Stomach smooth muscle (tissue), 2 donors: ENCODE data around the gene WDR74.
A peak's percentile ranks its signal among the peaks of the same experiment; 100 is the strongest.
"Not testable (repeated sequence)": the region's sequence is repeated elsewhere in the genome, so short reads cannot be mapped to it uniquely, and the experiment has no call there.

Source experiments
- H3K27ac ChIP-seq: one replicate; pipeline ENCODE4 v1.7.0; 2013; ENCODE audit warnings: mild to moderate bottlenecking, low read length, inconsistent platforms
- H3K27me3 ChIP-seq, 2 donors: one replicate each; pipeline ENCODE4 v1.7.0; 2013; ENCODE audit warnings: low read length in 2 of 2; ENCODE audit not compliant: insufficient read depth in 2 of 2, control insufficient read depth in 1 of 2
- H3K36me3 ChIP-seq, 2 donors: one replicate each; pipeline ENCODE4 v1.7.0; 2013; ENCODE audit warnings: low read length in 2 of 2; ENCODE audit not compliant: control insufficient read depth in 2 of 2, insufficient read depth in 2 of 2
- H3K4me1 ChIP-seq: one replicate; pipeline ENCODE4 v1.7.0; 2013; ENCODE audit warnings: low read length; ENCODE audit not compliant: control insufficient read depth, insufficient read depth
- H3K4me3 ChIP-seq, 2 donors: one replicate each; pipeline ENCODE4 v1.7.0; 2013; ENCODE audit warnings: low read length in 2 of 2
- H3K9ac ChIP-seq, 2 donors: one replicate each; pipeline ENCODE4 v1.7.0; 2013; ENCODE audit warnings: low read length in 2 of 2, mild to moderate bottlenecking in 1 of 2
- H3K9me3 ChIP-seq, 2 donors: one replicate each; pipeline ENCODE4 v1.7.0; 2013; ENCODE audit warnings: low read length in 2 of 2; ENCODE audit not compliant: control insufficient read depth in 2 of 2
- donor health status: healthy.
- donor health status: Pancreatic carcinoma.

WDR74 gene

GRCh38 chr11:62880231-62880802 lies 40.9 kb upstream of the WDR74 start:
- Histone ChIP-seq H3K36me3 (peaks cover 25% of the 10 kb centered on the region in 2 donors), H3K9ac (peak overlapping the region; percentile 99 to 100), H3K4me1 (peaks cover 35% of the 10 kb centered on the region), H3K27me3 (no peaks in the 10 kb centered on the region), H3K4me3 (peak overlapping the region; percentile 98 to 100), H3K27ac (peak overlapping the region; percentile 98), H3K9me3 (no peaks in the 10 kb centered on the region)

GRCh38 chr11:62879235-62879978 lies 40.0 kb upstream of the WDR74 start:
- peak overlapping the region; percentile 98 to 100 for H3K4me3 ChIP-seq
- H3K4me1 ChIP-seq = peaks cover 32% of the 10 kb centered on the region
- H3K9ac ChIP-seq = peak overlapping the region; percentile 99 to 100
- H3K36me3 ChIP-seq = peaks cover 18% of the 10 kb centered on the region in 2 donors
- peak overlapping the region; percentile 98 for H3K27ac ChIP-seq
- H3K9me3 ChIP-seq = no peaks in the 10 kb centered on the region
- no peaks in the 10 kb centered on the region for H3K27me3 ChIP-seq

GRCh38 chr11:62876712-62877111 lies 37.3 kb upstream of the WDR74 start:
- H3K4me3 ChIP-seq = no peak overlapping the region
- no peaks in the 10 kb centered on the region for H3K36me3 ChIP-seq
- no peak overlapping the region for H3K27ac ChIP-seq
- H3K27me3 ChIP-seq = no peaks in the 10 kb centered on the region
- no peaks in the 10 kb centered on the region for H3K9me3 ChIP-seq
- H3K4me1 ChIP-seq = peaks cover 14% of the 10 kb centered on the region
- H3K9ac ChIP-seq = no peak overlapping the region

DNA sequence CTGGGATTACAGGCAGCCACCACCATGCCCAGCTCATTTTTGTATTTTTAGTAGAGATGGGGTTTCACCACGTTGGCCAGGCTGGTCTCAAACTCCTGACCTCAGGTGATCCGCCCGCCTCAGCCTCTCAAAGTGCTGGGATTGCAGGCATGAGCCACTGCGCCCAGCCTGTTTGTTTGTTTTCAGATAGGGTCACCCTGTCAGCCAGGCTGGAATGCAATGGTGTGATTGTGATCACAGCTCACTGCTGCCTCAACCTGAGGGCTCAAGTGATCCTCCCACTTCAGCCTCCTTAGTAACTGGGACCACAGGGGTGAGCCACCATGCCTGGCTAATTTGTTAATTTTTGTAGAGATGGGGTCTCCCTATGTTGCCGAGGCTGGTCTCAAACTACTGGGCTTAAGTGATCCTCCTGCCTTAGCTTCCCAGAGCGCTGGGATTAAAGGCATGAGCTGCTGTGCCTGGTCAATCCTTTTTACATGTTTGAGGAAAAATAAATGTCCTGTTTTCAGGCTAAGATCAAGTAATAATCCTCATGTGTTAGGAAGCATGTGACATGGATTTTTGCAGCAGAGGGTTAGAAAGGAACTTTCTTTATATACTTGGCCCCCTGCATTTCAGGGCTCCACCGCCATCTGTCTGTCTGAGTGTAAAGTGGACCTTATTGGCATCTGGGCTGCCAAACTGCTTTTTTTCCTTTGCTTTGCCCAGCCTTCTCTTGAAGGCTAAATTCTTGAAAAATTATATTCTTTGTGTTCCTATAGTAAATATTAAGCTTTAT lies 36.5 kb upstream of the WDR74 start:
- no peaks in the 10 kb centered on the region for H3K9me3 ChIP-seq
- H3K36me3 ChIP-seq = no peaks in the 10 kb centered on the region
- H3K4me1 ChIP-seq = peaks cover 14% of the 10 kb centered on the region
- no peak overlapping the region for H3K9ac ChIP-seq
- no peak overlapping the region for H3K4me3 ChIP-seq
- no peaks in the 10 kb centered on the region for H3K27me3 ChIP-seq
- H3K27ac ChIP-seq = no peak overlapping the region

DNA sequence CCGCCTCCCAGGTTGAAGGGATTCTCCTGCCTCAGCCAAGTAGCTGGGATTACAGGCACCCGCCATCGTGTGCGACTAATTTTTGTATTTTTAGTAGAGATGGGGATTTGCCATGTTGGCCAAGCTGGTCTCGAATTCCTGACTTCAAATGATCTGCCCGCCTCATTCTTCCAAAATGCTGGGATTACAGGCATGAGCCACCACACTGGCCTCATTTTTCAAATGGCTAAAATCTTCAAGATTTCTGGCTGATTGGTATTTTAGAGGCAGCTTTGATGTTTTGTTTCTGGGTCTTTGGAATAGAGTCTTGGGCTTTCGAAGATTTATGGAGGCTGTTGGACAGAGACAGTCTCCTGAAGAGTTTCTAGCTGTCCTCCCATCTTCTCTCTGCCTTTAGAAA lies 35.5 kb upstream of the WDR74 start:
- Histone ChIP-seq H3K9me3 (no peaks in the 10 kb centered on the region), H3K27me3 (no peaks in the 10 kb centered on the region), H3K4me3 (no peak overlapping the region), H3K4me1 (peaks cover 6% of the 10 kb centered on the region), H3K9ac (no peak overlapping the region), H3K36me3 (no peaks in the 10 kb centered on the region), H3K27ac (no peak overlapping the region)

- no peak overlapping the region for H3K27ac ChIP-seq
- H3K36me3 ChIP-seq = no peaks in the 10 kb centered on the region
- H3K9ac ChIP-seq = no peak overlapping the region
- no peaks in the 10 kb centered on the region for H3K9me3 ChIP-seq
- H3K4me1 ChIP-seq = no peaks in the 10 kb centered on the region
- H3K27me3 ChIP-seq = no peaks in the 10 kb centered on the region
- H3K4me3 ChIP-seq = no peak overlapping the region
Measured at GRCh38 chr11:62865635-62866034, 26.2 kb upstream of the WDR74 start.

DNA sequence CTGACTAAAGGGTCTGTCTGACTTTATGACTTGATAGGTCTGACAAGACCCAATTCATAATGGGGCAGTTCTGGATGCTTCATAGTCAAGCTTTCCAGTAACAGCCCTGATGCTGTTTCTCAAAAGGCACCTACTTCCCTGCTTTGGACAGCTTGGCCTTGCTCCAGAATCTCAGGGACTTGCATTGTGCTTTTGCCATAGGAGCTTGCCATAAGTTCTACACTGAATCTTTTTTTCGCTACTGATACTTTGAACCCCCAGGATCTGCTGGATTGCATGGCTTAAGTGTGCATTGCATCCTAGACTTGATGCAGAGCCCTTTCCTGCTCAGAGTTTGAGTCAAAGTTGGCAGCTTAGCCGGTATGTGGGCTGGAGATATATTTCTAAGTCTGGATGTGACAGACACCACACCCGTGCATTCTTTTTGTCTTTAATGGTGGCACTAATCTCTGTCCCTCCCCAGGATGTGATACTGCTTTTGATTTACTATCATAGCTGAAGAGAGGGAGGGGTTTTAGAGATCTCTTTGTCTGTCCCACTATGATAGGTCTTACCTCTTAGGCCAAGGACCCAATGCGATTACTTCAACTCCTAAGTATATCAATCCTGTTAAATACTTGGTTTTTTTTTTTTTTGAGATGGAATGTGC lies 24.4 kb upstream of the WDR74 start:
- H3K4me3 ChIP-seq = no peak overlapping the region
- H3K9ac ChIP-seq = no peak overlapping the region
- H3K27me3 ChIP-seq = no peaks in the 10 kb centered on the region
- H3K36me3 ChIP-seq = no peaks in the 10 kb centered on the region
- no peaks in the 10 kb centered on the region for H3K9me3 ChIP-seq
- H3K4me1 ChIP-seq = no peaks in the 10 kb centered on the region
- no peak overlapping the region for H3K27ac ChIP-seq

GRCh38 chr11:62861564-62862192 lies 22.3 kb upstream of the WDR74 start:
- not testable (repeated sequence) for H3K9me3 ChIP-seq, H3K27me3 ChIP-seq, H3K27ac ChIP-seq, H3K36me3 ChIP-seq, H3K9ac ChIP-seq, H3K4me1 ChIP-seq, H3K4me3 ChIP-seq

GRCh38 chr11:62860835-62861563 lies 21.6 kb upstream of the WDR74 start:
- Histone ChIP-seq H3K27me3 (no peaks in the 10 kb centered on the region), H3K4me3 (no peak overlapping the region), H3K4me1 (peaks cover 6% of the 10 kb centered on the region), H3K27ac (no peak overlapping the region), H3K9me3 (no peaks in the 10 kb centered on the region), H3K36me3 (no peaks in the 10 kb centered on the region), H3K9ac (no peak overlapping the region)

DNA sequence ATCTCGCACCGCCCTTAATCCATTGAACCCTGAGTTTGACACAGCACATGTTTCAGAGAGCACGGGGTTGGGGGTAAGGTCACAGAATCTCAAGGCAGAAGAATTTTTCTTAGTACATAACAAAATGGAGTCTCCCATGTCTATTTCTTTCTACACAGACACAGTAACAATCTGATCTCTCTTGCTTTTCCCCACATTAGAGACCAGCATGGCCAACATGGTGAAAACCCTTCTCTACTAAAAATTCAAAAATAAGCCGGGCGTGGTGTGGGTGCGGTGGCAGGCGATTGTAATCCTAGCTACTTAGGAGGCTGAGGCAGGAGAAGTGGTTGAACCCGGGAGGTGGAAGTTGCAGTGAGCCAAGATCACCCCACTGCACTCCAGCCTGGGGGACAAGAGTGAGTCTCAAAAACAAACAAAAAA lies 19.9 kb upstream of the WDR74 start:
- H3K27ac ChIP-seq, H3K9ac ChIP-seq, H3K36me3 ChIP-seq, H3K27me3 ChIP-seq, H3K9me3 ChIP-seq, H3K4me3 ChIP-seq: not testable (repeated sequence)
- H3K4me1 ChIP-seq = peaks cover 19% of the 10 kb centered on the region
